Measurements from ENCODE around the gene APOBEC2. TPM values are rescaled to one million over a fixed set of nuclear protein-coding genes. Genes with fewer than 3 reads are reported as not detected.

The APOBEC2 gene
- total and polyA plus RNA-seq, 2 of the 13 experiments (the other 11 are each of a cell fraction or from before 2014, with no cell fraction given), result 0.09 TPM; not detected in 1

DNA sequence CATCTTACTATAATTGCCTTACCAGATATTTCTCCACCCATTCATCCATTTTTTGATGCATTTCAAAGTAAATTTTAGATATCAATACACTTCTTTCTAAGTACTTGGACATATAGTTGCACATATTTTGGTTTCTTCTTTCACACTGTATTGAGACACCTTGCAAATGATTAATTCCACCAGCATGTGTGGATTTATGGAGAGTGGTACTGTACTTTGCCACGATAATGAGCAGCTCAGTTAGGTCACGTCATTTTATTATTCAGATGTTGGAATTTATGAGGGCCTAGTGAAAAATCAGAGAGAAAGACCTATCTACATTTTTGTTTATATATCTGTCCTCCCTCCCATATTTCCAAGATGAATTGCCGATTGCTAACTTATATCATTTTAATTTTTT lies 25.1 kb downstream of the APOBEC2 start:
- peaks cover 17% of the 10 kb centered on the region for H4K20me1 ChIP-seq (ENCODE audit: insufficient read depth, low read length)
- no peak overlapping the region for H2AFZ ChIP-seq (ENCODE audit: low read length)
- peaks cover 74% of the 10 kb centered on the region for H3K79me2 ChIP-seq (ENCODE audit: insufficient read depth, low read length)
- WGBS (ENCODE audit: low lambda C conversion rate), result 94% methylated on average over 3 of the region's 3 CpGs
- DNase-seq (ENCODE audit: low spot score), result no peak
- TF ChIP-seq JUN (CRISPR knock-in tag; IDR thresholded peaks at IDR 0.05), result no peak
- TF ChIP-seq, protein P1, sequence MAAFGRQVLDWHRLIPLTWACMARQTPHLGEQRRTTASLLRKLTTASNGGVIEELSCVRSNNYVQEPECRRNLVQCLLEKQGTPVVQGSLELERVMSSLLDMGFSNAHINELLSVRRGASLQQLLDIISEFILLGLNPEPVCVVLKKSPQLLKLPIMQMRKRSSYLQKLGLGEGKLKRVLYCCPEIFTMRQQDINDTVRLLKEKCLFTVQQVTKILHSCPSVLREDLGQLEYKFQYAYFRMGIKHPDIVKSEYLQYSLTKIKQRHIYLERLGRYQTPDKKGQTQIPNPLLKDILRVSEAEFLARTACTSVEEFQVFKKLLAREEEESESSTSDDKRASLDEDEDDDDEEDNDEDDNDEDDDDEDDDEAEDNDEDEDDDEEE (CRISPR knock-in tag; IDR thresholded peaks at IDR 0.05), result no peak
- no peak for TF ChIP-seq ZNF557 (CRISPR knock-in tag; IDR thresholded peaks at IDR 0.05)
- no peak for TF ChIP-seq NR0B2 (CRISPR knock-in tag; IDR thresholded peaks at IDR 0.05)
- no peak for TF ChIP-seq TCF7 (IDR thresholded peaks at IDR 0.05; ENCODE audit: low read depth)
- H3K4me2 ChIP-seq (ENCODE audit: low read depth, low read length), result no peak overlapping the region
- no peak overlapping the region for H3K9ac ChIP-seq (ENCODE audit: insufficient read depth, low read depth, low read length)
- H3K4me1 ChIP-seq (ENCODE audit: insufficient read depth, low read length), result peaks cover 29% of the 10 kb centered on the region
- no peak for FAIRE-seq
- ChIA-PET POLR2A (no interaction called here), CTCF (ENCODE audit: low intra/inter-chr PET ratio, low total read pairs) (no interaction called here)
- no peaks in the 10 kb centered on the region; a peak in 2 of 5 replicates for H3K27me3 ChIP-seq (ENCODE audit: control insufficient read depth in 1 of 2, insufficient read depth in 2 of 2, low read length in 2 of 2)
- BruUV-seq (replicated peaks), result no TSS peak
- no peak for ATAC-seq
- no peaks in the 10 kb centered on the region for H3K9me3 ChIP-seq (ENCODE audit: low read length)
- in situ Hi-C loops (cut with HindIII; ENCODE audit: extremely low pct_ligation_motif_present, low pct_unique_long_range_greater_than_20kb) (no loop called here), intact Hi-C loops (cut with micrococcal nuclease; ENCODE audit: unreplicated experiment) (no loop called here)
- no peak overlapping the region for H3K27ac ChIP-seq (ENCODE audit: extremely low read length, insufficient read depth, low read length)
- H3K4me3 ChIP-seq (replicated peaks in 1 of 3; ENCODE audit: insufficient read depth in 1 of 3, low read depth in 2 of 3, low read length in 3 of 3), result no peak overlapping the region
- H3K36me3 ChIP-seq (replicated peaks in 1 of 2; ENCODE audit: control insufficient read depth in 1 of 2, insufficient read depth in 2 of 2, low read length in 2 of 2), result peaks cover 10 to 38% of the 10 kb centered on the region in 2 experiments

- H3K27ac ChIP-seq (ENCODE audit: extremely low read length, insufficient read depth, low read length), result no peak overlapping the region
- WGBS (ENCODE audit: low lambda C conversion rate), result 90% methylated on average over 1 of the region's 1 CpG
- H3K4me3 ChIP-seq (replicated peaks in 1 of 3; ENCODE audit: insufficient read depth in 1 of 3, low read depth in 2 of 3, low read length in 3 of 3), result no peak overlapping the region
- peaks cover 72% of the 10 kb centered on the region for H3K79me2 ChIP-seq (ENCODE audit: insufficient read depth, low read length)
- intact Hi-C loops (cut with micrococcal nuclease; ENCODE audit: unreplicated experiment) (no loop called here), in situ Hi-C loops (cut with HindIII; ENCODE audit: extremely low pct_ligation_motif_present, low pct_unique_long_range_greater_than_20kb) (no loop called here)
- BruUV-seq (replicated peaks), result no TSS peak
- H3K36me3 ChIP-seq (replicated peaks in 1 of 2; ENCODE audit: control insufficient read depth in 1 of 2, insufficient read depth in 2 of 2, low read length in 2 of 2), result peaks cover 14 to 48% of the 10 kb centered on the region in 2 experiments
- ChIA-PET CTCF (ENCODE audit: low intra/inter-chr PET ratio, low total read pairs) (no interaction called here), POLR2A (no interaction called here)
- TF ChIP-seq ZNF503 (CRISPR knock-in tag; IDR thresholded peaks at IDR 0.05) (no peak), JUN (CRISPR knock-in tag; IDR thresholded peaks at IDR 0.05) (no peak), FOXJ3 (CRISPR knock-in tag; IDR thresholded peaks at IDR 0.05; ENCODE audit: borderline replicate concordance) (no peak), DNMT1 (CRISPR knock-in tag; IDR thresholded peaks at IDR 0.05) (no peak), ZNF772 (CRISPR knock-in tag; IDR thresholded peaks at IDR 0.05) (no peak), KLF12 (CRISPR knock-in tag; IDR thresholded peaks at IDR 0.05; ENCODE audit: borderline replicate concordance) (no peak)
- TF ChIP-seq, protein P2, sequence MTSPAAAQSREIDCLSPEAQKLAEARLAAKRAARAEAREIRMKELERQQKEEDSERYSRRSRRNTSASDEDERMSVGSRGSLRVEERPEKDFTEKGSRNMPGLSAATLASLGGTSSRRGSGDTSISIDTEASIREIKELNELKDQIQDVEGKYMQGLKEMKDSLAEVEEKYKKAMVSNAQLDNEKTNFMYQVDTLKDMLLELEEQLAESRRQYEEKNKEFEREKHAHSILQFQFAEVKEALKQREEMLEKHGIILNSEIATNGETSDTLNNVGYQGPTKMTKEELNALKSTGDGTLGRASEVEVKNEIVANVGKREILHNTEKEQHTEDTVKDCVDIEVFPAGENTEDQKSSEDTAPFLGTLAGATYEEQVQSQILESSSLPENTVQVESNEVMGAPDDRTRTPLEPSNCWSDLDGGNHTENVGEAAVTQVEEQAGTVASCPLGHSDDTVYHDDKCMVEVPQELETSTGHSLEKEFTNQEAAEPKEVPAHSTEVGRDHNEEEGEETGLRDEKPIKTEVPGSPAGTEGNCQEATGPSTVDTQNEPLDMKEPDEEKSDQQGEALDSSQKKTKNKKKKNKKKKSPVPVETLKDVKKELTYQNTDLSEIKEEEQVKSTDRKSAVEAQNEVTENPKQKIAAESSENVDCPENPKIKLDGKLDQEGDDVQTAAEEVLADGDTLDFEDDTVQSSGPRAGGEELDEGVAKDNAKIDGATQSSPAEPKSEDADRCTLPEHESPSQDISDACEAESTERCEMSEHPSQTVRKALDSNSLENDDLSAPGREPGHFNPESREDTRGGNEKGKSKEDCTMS (CRISPR knock-in tag; conservative IDR thresholded peaks at IDR 0.05), result no peak
- no peaks in the 10 kb centered on the region; a peak in 1 of 5 replicates for H3K27me3 ChIP-seq (ENCODE audit: control insufficient read depth in 1 of 2, insufficient read depth in 2 of 2, low read length in 2 of 2)
- no peak for DNase-seq (ENCODE audit: low spot score)
- H4K20me1 ChIP-seq (ENCODE audit: insufficient read depth, low read length), result peaks cover 14% of the 10 kb centered on the region
- peaks cover 28% of the 10 kb centered on the region for H3K4me1 ChIP-seq (ENCODE audit: insufficient read depth, low read length)
- H3K4me2 ChIP-seq (ENCODE audit: low read depth, low read length), result no peak overlapping the region
- no peak overlapping the region for H3K9ac ChIP-seq (ENCODE audit: insufficient read depth, low read depth, low read length)
- no peak for FAIRE-seq
- no peak overlapping the region for H2AFZ ChIP-seq (ENCODE audit: low read length)
- ATAC-seq, result no peak
- no peaks in the 10 kb centered on the region for H3K9me3 ChIP-seq (ENCODE audit: low read length)
Observed at GRCh38 chr6:41079080-41079479, 26.1 kb downstream of the APOBEC2 start.
